Stimulated activated CD4-positive, alpha-beta T cell treated with anti-CD3 and anti-CD28 coated beads, Interleukin-2, amount 100 ng/mL, for 24 hours (primary cell): Measurements from ENCODE around the gene PRELID3B.
"Not testable (repeated sequence)": the region's sequence is repeated elsewhere in the genome, so short reads cannot be mapped to it uniquely, and the experiment has no call there.

Experiments used
- DNase-seq, 2 donors: peaks; one replicate each; pipeline ENCODE4 v3.0.0-alpha.2; 2020

Gene PRELID3B

DNA sequence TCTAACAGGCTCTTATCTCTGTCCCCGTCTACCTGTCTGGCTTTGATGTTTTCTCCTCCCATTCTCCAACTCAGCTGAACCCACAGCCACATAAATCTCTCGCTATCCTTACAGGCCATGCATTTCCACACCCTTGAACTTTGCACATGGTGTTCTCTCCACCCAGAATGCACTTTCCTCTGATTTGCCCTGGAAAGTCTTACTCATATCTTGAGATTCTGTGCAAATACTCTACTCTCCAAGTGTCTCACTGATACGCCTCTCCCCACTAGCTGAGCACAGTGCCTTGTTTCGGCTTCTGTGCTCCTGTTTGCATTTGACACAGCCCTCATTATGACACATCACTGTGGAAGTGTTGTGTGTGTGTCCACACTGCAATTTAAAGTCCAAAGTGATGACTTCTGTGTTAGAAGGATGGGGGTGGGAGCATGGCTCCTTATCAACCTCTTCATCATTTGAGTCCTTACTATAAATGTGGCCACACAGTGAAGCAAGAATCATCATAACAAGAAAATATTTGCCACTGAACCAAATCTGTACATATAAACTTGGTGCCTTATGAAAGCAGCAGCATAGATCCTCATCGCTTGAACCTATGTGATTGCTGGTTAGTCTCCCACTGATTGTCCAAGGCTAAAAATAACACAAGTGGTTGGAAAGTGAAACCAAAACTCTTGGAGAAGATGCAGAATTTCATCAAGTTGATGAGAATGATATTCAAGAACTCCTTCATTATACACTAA lies 5.5 kb upstream of the PRELID3B start:
- DNase-seq = no peak

DNA sequence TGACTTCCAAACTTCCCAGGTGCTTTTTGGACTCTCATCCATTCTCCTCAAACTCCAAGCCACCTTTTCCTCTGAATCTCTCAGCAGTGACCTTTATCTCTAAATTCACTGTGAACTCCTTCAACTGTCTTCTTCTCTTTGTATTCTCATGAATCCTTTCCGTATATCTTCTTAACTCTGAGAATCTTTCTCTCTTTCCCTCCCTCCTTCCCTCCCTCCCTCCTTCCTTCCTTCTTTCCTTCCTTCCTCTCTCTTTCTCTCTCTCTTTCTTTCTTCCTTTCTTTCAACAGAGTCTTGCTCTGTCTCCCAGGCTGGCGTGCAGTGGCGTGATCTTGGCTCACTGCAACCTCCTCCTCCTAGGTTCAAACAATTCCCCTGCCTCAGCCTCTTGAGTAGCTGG lies 4.3 kb upstream of the PRELID3B start:
- DNase-seq = no peak

- no peak for DNase-seq
Observed at GRCh38 chr20:59044796-59045195, 2.2 kb upstream of the PRELID3B start.

DNA sequence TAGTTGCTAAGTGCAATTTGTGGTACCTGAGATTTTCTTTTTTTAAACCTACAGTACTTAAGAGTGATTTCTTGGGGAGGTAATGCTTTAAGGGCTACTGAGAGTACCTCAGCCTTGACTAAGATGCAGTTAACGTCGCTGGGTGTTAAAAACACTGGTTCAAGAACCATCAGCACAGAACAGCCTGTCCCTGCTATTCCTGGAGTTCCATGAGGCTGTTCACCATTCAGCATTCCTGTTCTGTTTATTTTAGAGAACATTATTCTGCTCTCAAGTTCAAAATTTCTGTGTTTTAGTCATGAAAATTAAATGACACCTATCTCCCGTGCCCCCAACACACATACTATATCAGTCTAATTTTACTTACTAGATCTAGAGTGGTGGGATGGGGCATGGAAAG lies 1.7 kb upstream of the PRELID3B start:
- DNase-seq = no peak

- DNase-seq = no peak
Observed at GRCh38 chr20:59043698-59044097, 1.1 kb upstream of the PRELID3B start.

DNA sequence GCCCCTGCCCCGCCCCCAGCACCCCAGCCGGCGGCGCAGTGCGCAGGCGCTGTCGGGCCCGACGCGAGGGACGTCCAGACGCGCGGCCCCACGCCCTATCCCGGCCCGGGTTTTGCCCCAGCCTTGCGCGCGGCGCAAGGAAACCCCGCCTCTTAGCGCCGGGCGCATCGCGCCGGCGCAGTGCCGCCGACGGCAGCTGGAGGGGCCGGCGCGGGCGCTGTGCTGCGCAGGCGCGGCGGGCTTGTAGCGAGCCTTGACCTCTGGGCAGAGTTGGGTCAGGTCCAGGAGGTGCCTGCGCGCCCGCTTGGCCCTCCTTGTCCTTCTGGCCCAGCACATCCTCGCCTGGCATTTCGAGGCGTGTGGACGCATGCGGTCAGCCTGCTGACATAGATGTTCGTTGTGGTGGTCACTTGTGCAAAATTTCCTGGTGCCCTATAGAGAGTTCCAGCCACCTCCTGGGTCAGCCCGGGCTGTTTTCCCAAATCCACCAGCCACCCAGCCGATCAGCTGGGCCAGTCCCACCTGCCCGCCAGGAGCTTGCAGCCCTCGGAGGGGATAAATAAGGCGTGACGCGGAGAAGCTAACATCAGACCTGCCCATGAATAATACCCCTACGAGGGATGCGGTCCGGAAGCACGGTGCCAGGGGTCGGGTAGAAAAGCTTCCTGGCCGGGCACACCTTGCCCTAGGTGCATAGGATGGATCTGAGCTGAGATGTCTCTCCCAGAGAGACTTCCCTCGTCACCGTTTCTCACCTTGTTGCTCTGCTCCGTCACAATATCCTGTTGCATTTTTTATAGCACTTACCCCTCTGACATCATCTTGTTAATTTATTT lies 428 bp upstream of the PRELID3B start:
- peak; percentile 94 to 96 for DNase-seq

DNA sequence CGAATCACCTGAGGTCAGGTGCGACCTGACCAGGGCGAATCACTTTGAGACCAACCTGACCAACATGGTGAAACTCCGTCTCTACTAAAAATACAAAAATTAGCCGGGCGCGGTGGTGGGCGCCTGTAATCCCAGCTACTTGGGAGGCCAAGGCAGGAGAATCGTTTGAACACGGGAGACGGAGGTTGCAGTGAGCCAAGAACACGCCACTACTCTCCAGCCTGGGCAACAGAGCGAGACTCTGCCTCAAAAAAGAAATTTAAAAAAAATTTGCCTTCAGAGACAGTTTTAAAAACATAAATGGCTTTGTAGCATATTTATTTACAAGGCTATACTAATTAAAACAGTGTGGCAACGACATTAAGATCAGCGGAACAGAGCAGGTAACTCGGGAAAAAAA lies 1.1 kb downstream of the PRELID3B start:
- DNase-seq = not testable (repeated sequence)

- DNase-seq = no peak
Observed at GRCh38 chr20:59040667-59041066, 1.9 kb downstream of the PRELID3B start.

GRCh38 chr20:59039233-59039632 lies 3.4 kb downstream of the PRELID3B start:
- no peak for DNase-seq

- DNase-seq = no peak
Observed at GRCh38 chr20:59037386-59037785, 5.2 kb downstream of the PRELID3B start.

DNA sequence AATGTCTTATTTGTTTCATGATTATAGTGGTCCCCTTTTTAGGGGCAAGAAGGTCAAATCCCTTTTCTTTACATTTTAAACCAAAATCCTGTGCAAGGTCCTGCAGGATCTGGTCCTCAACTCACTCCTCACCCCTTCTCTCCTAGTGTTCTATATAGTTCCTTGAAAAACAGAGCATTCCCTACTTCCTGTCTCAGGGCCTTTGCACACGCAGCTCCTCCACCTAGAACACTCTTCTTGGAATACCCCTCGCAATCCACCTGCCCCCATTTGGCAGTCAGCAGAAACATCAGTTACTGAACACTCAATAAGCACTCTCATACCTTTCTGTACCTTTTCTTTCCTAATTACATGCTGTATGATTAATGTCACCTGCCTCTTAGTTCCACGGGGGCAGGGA lies 7.2 kb downstream of the PRELID3B start:
- no peak for DNase-seq

GRCh38 chr20:59033616-59034165 lies 8.9 kb downstream of the PRELID3B start:
- DNase-seq = no peak

DNA sequence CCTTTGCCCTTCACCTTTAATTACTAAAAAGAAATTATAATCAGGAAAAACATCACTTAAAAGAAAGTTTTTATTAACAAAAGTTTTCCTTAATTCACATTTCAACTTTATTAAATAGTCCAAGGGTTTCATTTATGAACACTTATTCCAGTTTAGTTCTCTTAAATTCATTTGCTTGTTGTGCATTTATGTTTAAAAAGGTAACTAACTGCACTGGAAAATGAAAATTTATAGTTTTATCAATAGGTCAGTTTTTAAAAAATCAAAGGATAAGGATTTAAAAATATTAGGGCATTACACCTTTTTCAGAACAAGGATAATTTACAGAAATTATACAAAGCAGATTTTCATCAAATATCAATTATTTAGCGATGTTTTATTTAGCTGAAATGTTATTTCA lies 9.5 kb downstream of the PRELID3B start:
- no peak for DNase-seq

DNA sequence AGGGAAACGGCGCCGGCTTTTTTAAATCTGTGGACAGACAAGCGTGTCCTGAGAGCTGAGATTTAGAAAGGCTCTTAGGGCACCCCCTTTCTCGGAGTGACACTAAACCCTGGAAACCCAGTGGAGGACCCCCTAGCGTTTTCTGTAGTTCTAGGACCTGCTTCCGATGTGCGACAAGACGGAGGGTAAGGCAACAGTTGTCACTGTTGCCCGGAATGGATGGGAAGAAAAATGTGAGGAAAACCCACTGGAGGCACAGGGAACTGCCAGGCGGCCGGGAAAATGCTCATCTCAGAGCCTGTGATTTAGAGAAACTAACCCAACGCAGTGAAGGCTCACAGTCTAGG lies 9.9 kb downstream of the PRELID3B start:
- no peak for DNase-seq

DNA sequence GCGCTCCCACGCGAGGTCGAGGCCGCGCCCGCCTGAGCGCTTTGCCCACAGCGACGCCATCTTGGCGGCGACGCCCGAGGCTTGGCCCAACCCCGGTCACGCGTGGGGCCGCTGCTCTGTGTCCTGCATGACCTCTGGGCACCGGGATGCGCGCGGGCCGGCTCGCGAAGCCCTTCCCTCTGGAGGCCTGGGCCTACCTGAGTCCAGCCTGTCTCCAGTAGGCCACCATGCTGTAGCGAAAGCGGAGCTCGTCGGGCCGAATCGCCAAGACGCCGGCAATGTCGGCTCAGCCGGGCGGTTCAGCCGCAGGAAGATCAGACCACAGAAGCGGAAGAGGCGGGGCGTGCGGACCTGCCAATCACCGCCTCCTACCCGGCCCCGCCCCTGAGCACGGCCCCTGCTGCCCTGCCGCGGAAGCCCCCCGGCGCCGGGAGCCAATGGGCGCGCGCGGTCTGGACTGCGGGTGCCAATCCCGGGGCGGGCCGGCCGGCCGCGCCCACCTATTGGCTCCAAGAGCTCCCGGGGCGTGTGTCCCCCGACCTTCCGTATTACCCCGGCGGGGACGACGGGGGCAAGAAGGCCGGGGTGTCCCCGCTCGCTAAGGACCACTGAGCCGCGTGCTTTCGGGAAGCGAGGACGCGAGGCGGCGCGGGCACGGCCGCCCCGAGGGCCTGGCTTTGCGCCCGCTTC lies 10.4 kb downstream of the PRELID3B start, which contains the start of gene ATP5F1E:
ATP5F1E (minus strand) TSS at position 313 of the 690 bp plus-strand sequence; CDS start at position 229, 84 bp downstream.
- peak; percentile 97 to 98 for DNase-seq

DNA sequence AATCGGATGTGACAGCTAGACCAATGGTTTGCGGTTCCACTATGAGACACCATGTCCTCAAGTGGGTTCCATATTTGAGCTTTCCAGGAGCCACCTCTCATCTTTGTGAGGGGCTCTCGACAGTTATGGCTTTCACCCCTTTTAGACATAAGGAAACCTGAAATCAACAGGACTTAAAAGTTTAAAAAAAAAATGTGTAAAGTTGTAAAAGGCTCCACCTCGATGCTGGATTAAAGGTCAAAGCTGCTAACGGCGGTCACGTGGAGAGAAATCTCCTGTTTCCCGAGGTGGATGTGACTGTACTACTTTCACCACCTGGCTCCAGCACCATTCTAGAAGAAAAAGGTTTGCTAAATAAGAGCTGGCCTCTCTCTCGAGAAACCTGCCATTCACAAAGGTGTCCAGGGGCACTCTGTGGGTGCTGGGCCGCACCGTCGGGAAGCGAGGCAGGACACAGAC lies 11.0 kb downstream of the PRELID3B start:
- no peak for DNase-seq

- DNase-seq = no peak
Observed at GRCh38 chr20:59030911-59031563, 11.5 kb downstream of the PRELID3B start.

DNA sequence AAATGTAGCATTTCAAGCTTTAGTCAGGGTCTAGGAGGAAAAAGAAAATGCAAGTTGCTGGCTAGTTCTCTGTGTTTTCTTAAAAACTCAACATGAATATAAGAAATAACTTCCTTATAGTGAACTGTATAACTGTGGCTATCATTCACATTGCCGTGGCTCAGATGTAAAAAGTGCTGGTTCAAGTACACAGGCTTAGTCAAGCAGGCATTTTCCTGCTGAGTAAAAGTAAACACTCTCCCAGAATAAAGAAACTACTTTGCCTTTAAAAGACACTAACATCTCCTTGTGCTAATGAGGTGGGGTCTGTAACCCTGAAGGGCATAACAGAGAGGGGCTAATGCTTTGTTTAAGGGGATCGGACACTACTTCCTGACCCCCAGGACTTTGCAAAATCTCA lies 13.8 kb downstream of the PRELID3B start:
- DNase-seq = no peak

DNA sequence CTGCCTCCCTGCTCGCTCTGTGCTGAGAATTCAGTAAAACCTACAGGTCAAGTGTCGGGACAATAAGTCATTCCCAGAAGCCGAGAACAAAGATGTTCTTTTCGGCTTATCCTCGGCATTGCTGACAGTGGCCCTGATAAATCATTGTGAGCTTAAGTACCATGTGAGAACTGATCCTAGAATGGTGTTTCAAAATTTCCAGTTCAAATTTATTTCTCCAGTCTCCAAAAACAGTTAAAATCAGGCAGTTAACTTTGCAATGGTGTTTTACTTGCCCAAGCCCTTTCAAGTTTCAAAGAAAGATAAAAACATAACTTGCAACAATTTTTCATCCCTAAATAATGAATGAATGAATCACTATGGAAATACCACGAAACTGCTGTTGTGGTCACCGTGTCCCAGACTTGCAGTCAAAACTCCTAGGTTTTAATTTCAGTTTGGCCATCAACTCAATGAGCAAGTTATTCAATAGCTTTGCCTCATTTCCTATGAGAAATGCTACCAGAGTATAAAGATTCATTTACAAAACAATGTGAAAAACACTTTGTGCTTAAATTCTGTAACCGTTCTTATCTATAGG lies 14.8 kb downstream of the PRELID3B start:
- DNase-seq = no peak

DNA sequence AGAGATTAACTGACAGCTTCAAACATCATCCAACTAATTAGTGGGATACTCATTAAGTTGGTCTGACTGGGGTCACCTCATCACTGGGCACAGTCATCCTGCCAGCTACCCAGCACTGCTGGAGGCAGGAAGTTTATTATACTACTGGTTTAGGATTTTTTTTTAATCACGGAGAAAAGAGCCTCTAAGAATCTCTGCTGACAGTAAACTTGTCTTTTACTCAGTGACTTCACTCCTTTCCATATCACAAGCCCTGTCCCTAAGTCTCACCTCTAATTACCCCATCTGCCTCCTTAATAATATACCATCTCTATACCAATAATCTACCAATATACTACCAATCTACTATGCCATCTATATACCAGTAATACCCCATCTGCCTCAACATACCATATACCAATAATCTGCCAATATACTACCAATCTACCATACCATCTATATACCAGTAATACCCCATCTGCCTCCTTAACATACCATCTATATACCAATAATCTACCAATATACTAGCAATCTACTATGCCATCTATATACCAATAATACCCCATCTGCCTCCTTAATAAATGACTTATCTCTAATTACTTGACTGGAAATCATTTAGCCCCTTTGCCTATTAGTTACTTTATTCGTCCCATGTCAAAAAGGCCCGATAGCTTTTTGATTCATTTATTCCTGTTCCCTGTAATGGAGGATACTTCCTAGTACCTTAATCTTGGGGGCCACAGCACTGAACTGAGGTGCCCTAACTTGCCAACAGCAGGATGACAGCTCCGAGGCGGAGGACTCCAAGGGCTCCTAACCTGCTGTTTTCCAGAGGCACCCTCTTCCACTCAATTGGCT lies 15.5 kb downstream of the PRELID3B start:
- no peak for DNase-seq

DNA sequence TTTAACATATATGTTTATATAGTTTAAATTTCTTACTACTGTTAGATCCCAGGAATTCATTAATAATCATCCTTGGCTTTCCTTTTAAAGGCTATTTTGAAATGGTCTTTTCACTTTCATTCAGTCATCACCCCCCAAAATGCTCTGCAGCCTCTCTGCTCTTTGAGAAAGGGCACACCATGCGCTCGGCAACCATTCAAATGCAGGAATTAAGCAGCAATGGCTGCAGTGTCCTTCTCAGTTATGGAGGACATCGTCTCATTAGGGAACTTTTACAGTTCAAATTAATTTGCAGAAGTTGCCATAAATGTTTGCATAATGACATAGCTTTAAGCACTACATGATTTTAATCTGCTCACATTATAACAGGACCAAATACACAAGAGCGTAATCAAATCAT lies 17.1 kb downstream of the PRELID3B start:
- peak in 1 of 2 donors; percentile 6 for DNase-seq
